LNCAP (cell line): Measurements from ENCODE around the gene PTPRJ.

Source experiments
- CTCF ChIP-seq: fragments of 450-650 bp; IDR thresholded peaks from 2 replicates; pipeline ENCODE4 v1.5.1; 2017; ENCODE audit warnings: mild to moderate bottlenecking

Gene PTPRJ

GRCh38 chr11:48087422-48087821 is 107.1 kb downstream of the PTPRJ start:
- TF ChIP-seq CTCF, result no peak

- TF ChIP-seq CTCF, result no peak
Measured at GRCh38 chr11:48087974-48088681, 107.8 kb downstream of the PTPRJ start.

GRCh38 chr11:48088682-48089050 is 108.3 kb downstream of the PTPRJ start:
- TF ChIP-seq CTCF, result no peak

GRCh38 chr11:48090174-48090573 is 109.8 kb downstream of the PTPRJ start:
- TF ChIP-seq CTCF, result no peak

- TF ChIP-seq CTCF, result no peak
Measured at GRCh38 chr11:48091426-48092102, 111.2 kb downstream of the PTPRJ start.

- no peak for TF ChIP-seq CTCF
Measured at GRCh38 chr11:48093323-48093722, 113.0 kb downstream of the PTPRJ start.

GRCh38 chr11:48093795-48094642 is 113.7 kb downstream of the PTPRJ start:
- no peak for TF ChIP-seq CTCF
